Upper lobe of left lung (tissue), 4 donors: ENCODE data around the gene TUBG2.

Experiments used
- CTCF ChIP-seq, 6 experiments: fragments of 450-650 bp in 4 of 6; fragments of 200-600 bp in 2 of 6; sonication (generic) in 2 of 6; IDR thresholded peaks; one replicate each; pipeline ENCODE4 v1.5.1; 2016 to 2019; ENCODE audit warnings: antibody characterized with exemption in 6 of 6
- POLR2A ChIP-seq, 4 donors: fragments of 450-650 bp; IDR thresholded peaks; one replicate each; pipeline ENCODE4 v1.5.1; 2016 to 2017; ENCODE audit warnings: antibody characterized with exemption in 4 of 4, mild to moderate bottlenecking in 2 of 4
- POLR2AphosphoS5 ChIP-seq, 2 donors: sonication (generic); formaldehyde crosslinking; IDR thresholded peaks; one replicate each; pipeline ENCODE4 v1.5.1; 2017; ENCODE audit warnings: antibody characterized with exemption in 2 of 2

GRCh38 chr17:42698736-42699414 lies 39.8 kb downstream of the TUBG2 start:
- TF ChIP-seq POLR2A (IDR thresholded peaks at IDR 0.05) = no peak
- TF ChIP-seq CTCF (IDR thresholded peaks at IDR 0.05) = no peak
- TF ChIP-seq POLR2AphosphoS5 (IDR thresholded peaks at IDR 0.05) = no peak
